K562 (cell line): Measurements from ENCODE around the gene ANKRD16. TPM values are rescaled to one million over a fixed set of nuclear protein-coding genes. Genes with fewer than 3 reads are reported as not detected.
A peak's percentile ranks its signal among the peaks of the same experiment; 100 is the strongest.

Experiments
- FUS ChIP-seq: fragments of 200-400 bp; formaldehyde crosslinking; optimal IDR thresholded peaks from 2 replicates; pipeline ENCODE3; 2017; ENCODE audit warnings: low read depth, low read length
- HNRNPL ChIP-seq: fragments of 200-400 bp; formaldehyde crosslinking; IDR thresholded peaks from 2 replicates; pipeline ENCODE4 v1.6.1; 2017; ENCODE audit warnings: low read depth, mild to moderate bottlenecking, low read length
- PCBP1 ChIP-seq: fragments of 200-400 bp; formaldehyde crosslinking; IDR thresholded peaks from 2 replicates; pipeline ENCODE4 v1.6.1; 2018; ENCODE audit warnings: mild to moderate bottlenecking, low read depth, low read length; ENCODE audit not compliant: poor library complexity, severe bottlenecking
- POLR3G ChIP-seq: IDR thresholded peaks from 2 replicates; pipeline ENCODE4 v1.6.1; 2011; ENCODE audit not compliant: insufficient read length, insufficient replicate concordance; ENCODE audit errors: extremely low read depth
- PRMT5 ChIP-seq: sonication (generic); formaldehyde crosslinking; IDR thresholded peaks from 2 replicates; pipeline ENCODE4 v1.5.0; 2020; ENCODE audit warnings: missing genetic modification reagents
- PURB ChIP-seq: sonication (generic); formaldehyde crosslinking; IDR thresholded peaks from 2 replicates; pipeline ENCODE4 v1.9.0; 2021; ENCODE audit warnings: low read depth, mild to moderate bottlenecking, missing genetic modification reagents
- SIN3A ChIP-seq, 2 experiments: fragments of 150-350 bp in 1 of 2; IDR thresholded peaks; 2 replicates each; pipeline ENCODE4 v1.6.1; 2011 to 2016; ENCODE audit warnings: borderline replicate concordance in 2 of 2, low read depth in 2 of 2, low read length in 2 of 2, mild to moderate bottlenecking in 2 of 2, moderate library complexity in 2 of 2; ENCODE audit not compliant: control insufficient read depth in 1 of 2
- SMARCC2 ChIP-seq: fragments of 450-650 bp; IDR thresholded peaks from 2 replicates; pipeline ENCODE4 v1.6.1; 2017; ENCODE audit warnings: antibody characterized with exemption, moderate library complexity, mild to moderate bottlenecking, low read depth
- TAF9B ChIP-seq: fragments of 450-650 bp; IDR thresholded peaks from 2 replicates; pipeline ENCODE4 v1.6.1; 2018; ENCODE audit warnings: mild to moderate bottlenecking; ENCODE audit not compliant: partially characterized antibody
- USF2 ChIP-seq: sonication (generic); formaldehyde crosslinking; IDR thresholded peaks from 2 replicates; pipeline ENCODE4 v1.5.0; 2020; ENCODE audit warnings: missing genetic modification reagents
- ZBTB7A ChIP-seq: IDR thresholded peaks from 2 replicates; pipeline ENCODE4 v1.6.1; 2011; ENCODE audit warnings: low read depth, mild to moderate bottlenecking, low read length, moderate library complexity, borderline replicate concordance; ENCODE audit not compliant: control insufficient read depth
- polyA plus RNA-seq, 8 experiments: library from polyadenylated mRNA; depleted of rRNA in 4 of 8; stranded (reverse) in 5 of 8; unstranded in 3 of 8; fragments of >200 nt; fragmentation: Nextera tagmentation in 2 of 8; fragmentation: Illumina TruSeq in 1 of 8; extraction: Ambion mirVana in 2 of 8; extraction: Trizol in 1 of 8; gene quantifications; 2 replicates each; pipeline versions ENCODE4 v1.2.1 to v1.2.3, GENCODE V29; 2011 to 2014; ENCODE audit warnings: inconsistent platforms in 1 of 8, missing spikeins in 1 of 8
- total RNA-seq, 7 experiments: library from RNA; depleted of rRNA in 6 of 7; stranded (reverse); fragments of >200 nt in 6 of 7; fragmentation: Illumina TruSeq in 2 of 7; extraction: Trizol in 2 of 7; gene quantifications; 2 replicates each; pipeline versions ENCODE4 v1.2.1 to v1.2.3, GENCODE V29; 2011 to 2021; ENCODE audit warnings: low replicate concordance in 1 of 7
- TF ChIP-seq, protein P1 (sequence below): sonication (generic); formaldehyde crosslinking; IDR thresholded peaks from 2 replicates; pipeline ENCODE4 v1.8.0; 2023; ENCODE audit warnings: missing genetic modification reagents, mild to moderate bottlenecking, borderline replicate concordance
- TF ChIP-seq, protein P2 (sequence below), 2 experiments: IDR thresholded peaks; 2 replicates each; pipeline ENCODE4 v1.6.1; 2011; ENCODE audit warnings: borderline replicate concordance in 1 of 2, control low read depth in 1 of 2, low read depth in 1 of 2, low read length in 1 of 2, mild to moderate bottlenecking in 1 of 2, mixed read lengths in 1 of 2, moderate library complexity in 1 of 2; ENCODE audit not compliant: insufficient read depth in 1 of 2, insufficient read length in 1 of 2, poor library complexity in 1 of 2, severe bottlenecking in 1 of 2; ENCODE audit errors: extremely low read depth in 1 of 2
- TF ChIP-seq, protein P3 (sequence below): fragments of 250-450 bp; sonication (Bioruptor Pico); IDR thresholded peaks from 2 replicates; pipeline ENCODE4 v1.5.0; 2021; ENCODE audit warnings: mild to moderate bottlenecking, moderate library complexity

ANKRD16 gene
- total and polyA plus RNA-seq, 9 of the 15 experiments (the other 6 are each of a cell fraction or from before 2014, with no cell fraction given) = 1.5 to 16.0 (median 9.5) TPM

DNA sequence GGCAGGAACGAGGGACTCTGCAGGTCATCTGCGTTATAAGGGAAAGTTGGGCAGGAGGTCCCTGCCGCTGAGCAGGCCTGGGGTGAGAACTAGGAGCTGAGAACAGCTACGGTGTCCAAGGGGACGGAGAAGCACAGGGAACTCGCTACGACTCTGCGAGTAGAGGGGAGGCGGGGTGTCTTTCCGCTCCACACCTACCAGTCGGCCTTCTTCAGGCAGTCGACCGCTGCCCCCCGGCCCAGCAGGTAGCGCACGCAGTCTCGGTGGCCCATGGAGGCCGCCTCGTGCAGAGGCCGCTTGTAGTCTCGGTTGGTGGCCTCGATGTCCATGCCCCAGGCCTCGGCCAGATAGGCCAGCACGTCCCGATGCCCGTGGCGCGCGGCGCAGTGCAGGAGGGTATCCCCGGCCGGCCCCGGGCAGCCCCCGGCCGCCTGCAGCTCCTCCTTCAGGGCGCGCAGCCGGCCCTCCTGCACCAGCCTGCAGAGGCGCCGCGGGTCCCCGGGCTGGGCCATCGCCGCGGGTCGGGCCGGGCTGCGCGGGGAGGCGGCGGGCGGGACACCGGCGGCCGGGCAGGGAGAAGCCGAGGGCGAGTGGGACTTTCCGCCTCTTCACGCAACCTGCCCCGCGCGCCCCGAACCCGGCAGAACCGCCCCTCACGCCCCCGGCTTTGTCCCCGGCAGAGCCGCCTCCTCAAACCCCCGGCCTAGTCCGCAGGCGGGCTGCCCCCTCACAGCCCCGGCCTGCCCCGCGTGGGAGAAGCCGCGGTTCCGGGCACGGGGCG, 660 bp downstream of the ANKRD16 start (continued):
- TF ChIP-seq, protein P1, sequence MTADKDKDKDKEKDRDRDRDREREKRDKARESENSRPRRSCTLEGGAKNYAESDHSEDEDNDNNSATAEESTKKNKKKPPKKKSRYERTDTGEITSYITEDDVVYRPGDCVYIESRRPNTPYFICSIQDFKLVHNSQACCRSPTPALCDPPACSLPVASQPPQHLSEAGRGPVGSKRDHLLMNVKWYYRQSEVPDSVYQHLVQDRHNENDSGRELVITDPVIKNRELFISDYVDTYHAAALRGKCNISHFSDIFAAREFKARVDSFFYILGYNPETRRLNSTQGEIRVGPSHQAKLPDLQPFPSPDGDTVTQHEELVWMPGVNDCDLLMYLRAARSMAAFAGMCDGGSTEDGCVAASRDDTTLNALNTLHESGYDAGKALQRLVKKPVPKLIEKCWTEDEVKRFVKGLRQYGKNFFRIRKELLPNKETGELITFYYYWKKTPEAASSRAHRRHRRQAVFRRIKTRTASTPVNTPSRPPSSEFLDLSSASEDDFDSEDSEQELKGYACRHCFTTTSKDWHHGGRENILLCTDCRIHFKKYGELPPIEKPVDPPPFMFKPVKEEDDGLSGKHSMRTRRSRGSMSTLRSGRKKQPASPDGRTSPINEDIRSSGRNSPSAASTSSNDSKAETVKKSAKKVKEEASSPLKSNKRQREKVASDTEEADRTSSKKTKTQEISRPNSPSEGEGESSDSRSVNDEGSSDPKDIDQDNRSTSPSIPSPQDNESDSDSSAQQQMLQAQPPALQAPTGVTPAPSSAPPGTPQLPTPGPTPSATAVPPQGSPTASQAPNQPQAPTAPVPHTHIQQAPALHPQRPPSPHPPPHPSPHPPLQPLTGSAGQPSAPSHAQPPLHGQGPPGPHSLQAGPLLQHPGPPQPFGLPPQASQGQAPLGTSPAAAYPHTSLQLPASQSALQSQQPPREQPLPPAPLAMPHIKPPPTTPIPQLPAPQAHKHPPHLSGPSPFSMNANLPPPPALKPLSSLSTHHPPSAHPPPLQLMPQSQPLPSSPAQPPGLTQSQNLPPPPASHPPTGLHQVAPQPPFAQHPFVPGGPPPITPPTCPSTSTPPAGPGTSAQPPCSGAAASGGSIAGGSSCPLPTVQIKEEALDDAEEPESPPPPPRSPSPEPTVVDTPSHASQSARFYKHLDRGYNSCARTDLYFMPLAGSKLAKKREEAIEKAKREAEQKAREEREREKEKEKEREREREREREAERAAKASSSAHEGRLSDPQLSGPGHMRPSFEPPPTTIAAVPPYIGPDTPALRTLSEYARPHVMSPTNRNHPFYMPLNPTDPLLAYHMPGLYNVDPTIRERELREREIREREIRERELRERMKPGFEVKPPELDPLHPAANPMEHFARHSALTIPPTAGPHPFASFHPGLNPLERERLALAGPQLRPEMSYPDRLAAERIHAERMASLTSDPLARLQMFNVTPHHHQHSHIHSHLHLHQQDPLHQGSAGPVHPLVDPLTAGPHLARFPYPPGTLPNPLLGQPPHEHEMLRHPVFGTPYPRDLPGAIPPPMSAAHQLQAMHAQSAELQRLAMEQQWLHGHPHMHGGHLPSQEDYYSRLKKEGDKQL (CRISPR knock-in tag) = peak; percentile 48; the same call in 1 of the 2 replicates
- TF ChIP-seq TAF9B (no peak), FUS (no peak), HNRNPL (no peak; the same call in 1 of the 2 replicates), PURB (CRISPR knock-in tag) (no peak), USF2 (CRISPR knock-in tag) (no peak), PRMT5 (CRISPR knock-in tag) (no peak), ZBTB7A (peak; percentile 80; the same call in 1 of the 2 replicates), PCBP1 (no peak), SMARCC2 (no peak), POLR3G (no peak), SIN3A (IDR thresholded peaks at IDR 0.05; ENCODE audit: borderline replicate concordance in 2 of 2, control insufficient read depth in 1 of 2, low read depth in 2 of 2, low read length in 2 of 2) (peak in 1 of 2 experiments; percentile 10; a peak in 1 of 4 replicates)
- TF ChIP-seq, protein P2, sequence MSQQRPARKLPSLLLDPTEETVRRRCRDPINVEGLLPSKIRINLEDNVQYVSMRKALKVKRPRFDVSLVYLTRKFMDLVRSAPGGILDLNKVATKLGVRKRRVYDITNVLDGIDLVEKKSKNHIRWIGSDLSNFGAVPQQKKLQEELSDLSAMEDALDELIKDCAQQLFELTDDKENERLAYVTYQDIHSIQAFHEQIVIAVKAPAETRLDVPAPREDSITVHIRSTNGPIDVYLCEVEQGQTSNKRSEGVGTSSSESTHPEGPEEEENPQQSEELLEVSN (IDR thresholded peaks at IDR 0.05; ENCODE audit: borderline replicate concordance in 1 of 2, extremely low read depth in 1 of 2, insufficient read depth in 1 of 2, insufficient read length in 1 of 2, low read depth in 1 of 2, low read length in 1 of 2, poor library complexity in 1 of 2, severe bottlenecking in 1 of 2) = peak; percentile 43 to 52
- TF ChIP-seq, protein P3, sequence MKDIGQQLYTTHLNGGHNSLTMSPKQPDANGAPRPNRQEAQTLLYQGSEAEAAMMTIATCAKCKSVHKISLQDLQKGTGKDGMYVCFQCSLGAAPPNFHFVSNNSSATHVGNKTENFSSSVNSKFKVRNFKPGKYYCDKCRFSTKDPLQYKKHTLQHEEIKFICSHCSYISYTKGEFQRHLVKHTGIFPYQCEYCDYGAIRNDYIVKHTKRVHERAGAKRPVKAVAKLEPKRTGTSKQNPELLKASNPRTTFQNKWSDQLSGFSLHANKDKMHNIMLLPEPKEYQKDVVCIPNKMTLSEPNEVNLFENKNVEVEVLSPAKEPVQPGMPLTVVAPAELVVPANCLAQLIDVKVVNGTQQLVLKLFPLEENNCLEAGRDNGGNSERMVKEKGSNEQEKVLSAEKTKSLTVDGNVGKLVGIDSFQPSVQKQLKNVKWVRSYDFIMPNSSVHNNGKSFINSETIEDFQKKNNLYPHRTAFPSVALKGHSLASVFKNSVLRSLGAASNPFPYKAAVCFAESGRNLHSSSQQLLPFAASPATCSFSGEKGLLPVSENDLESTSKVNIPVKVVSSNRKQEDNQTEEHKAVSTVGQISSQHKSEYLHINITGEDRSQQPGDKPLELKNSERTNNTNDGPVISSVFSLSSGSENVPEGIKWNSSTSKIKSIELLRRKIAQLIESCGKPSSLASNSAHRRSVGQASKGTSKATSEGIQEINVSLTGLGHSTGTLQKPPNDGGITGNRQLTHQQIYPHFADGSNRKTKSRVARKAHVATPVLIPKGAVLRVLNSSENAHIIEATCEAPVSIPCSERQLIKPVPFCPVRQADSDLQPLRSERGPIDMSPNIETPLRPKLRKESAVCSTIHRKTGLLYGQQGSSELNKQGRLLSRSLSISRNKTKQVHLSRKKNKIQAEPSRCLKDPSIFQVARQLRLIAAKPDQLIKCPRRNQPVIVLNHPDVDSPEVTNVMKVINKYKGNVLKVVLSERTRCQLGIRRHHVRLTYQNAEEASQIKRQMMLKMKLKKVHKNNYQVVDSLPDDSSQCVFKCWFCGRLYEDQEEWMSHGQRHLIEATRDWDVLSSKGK (CRISPR knock-in tag) = no peak
